Medulla oblongata (tissue), 1 donor: ENCODE measurements around the gene VSIR.
A peak's percentile ranks its signal among the peaks of the same experiment; 100 is the strongest.

Source experiments
- DNase-seq: peaks from one replicate; pipeline ENCODE4 v3.0.0-alpha.2; 2015; ENCODE audit errors: extremely low spot score

The VSIR gene

DNA sequence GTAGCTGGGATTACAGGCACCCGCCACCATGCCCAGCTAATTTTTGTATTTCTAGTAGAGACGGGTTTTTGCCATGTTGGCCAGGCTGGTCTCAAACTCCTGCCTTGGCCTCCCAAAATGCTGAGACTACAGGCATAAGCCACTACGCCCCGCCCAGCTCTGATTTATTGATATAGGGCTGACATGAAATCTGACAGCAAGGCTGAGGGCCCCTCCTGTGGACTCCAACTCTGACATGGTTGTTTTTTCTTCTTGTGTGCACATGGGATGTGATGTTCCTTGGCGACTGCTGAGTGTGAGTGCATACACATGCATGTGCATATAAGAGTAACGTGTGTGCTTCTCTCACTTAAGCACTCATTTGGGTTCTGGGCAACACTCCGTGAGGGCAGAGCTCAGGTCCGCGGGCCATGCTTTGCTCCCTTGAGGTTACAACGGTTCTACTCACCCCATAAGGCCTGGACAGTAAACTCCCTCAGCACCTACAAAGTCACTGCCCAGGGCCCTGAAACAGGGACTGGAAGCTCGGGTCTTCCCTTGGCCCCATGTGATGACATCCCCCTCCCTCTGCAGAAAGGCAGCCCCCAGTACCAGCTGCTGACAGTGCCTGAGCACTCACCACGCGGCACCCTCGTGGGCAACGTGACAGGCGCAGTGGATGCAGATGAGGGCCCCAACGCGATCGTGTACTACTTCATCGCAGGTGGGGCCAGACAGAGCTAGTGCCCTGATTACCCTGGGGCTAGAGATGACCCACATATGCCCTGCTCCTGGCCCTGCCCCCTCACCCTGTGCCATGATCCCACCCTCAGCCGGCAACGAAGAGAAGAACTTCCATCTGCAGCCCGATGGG is 33.6 kb upstream of the VSIR start:
- DNase-seq = no peak

DNA sequence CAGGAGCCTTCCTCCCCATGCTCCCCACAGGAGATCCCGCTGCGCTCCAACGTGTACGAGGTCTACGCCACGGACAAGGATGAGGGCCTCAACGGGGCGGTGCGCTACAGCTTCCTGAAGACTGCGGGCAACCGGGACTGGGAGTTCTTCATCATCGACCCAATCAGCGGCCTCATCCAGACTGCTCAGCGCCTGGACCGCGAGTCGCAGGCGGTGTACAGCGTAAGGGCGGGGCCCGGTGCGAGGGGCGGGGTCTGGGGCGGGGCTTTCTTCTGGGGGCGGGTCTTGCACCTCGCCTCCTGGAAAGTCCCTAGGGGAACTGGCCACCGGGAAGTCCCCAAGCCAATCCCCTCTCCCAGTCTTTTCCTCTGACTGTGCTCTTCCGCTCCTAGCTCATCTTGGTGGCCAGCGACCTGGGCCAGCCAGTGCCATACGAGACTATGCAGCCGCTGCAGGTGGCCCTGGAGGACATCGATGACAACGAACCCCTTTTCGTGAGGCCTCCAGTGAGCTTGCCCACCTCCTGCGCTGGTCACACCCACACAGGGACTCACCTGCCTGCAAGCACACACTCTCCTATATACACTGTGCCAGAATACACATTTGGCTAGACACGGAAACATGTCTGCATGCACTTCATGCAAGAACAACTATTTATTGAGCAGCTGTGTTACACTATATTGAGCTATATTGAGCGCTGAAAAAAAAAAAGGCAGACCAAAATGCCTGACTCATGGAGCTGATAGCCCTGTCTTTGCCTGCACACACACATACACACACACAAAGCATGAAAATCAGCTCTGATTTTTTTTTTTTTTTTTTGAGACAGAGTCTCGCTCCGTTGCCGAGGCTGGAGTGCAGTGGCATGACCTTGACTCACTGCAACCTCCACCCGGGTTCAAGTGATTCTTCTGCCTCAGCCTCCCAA is 32.7 kb upstream of the VSIR start:
- no peak for DNase-seq

DNA sequence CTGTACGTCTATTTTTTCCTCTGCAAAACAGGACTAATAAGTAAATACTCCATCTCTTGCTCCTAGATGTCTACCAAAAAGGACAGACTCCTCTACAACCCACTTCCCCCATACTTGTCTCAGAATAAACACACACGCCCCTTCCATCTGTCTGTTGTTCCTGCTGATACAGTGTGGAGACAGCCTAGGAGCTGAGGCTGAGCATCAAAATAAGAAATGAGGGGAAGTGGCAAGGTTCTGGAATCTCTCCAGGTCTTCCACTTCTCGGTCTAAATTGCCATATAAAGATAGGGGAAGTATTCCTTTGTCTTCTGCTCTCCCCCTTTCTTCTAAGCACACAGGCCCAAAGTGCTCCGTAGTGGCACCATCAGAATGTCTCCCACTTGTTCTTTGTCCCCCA is 30.8 kb upstream of the VSIR start:
- DNase-seq = peak; percentile 89

DNA sequence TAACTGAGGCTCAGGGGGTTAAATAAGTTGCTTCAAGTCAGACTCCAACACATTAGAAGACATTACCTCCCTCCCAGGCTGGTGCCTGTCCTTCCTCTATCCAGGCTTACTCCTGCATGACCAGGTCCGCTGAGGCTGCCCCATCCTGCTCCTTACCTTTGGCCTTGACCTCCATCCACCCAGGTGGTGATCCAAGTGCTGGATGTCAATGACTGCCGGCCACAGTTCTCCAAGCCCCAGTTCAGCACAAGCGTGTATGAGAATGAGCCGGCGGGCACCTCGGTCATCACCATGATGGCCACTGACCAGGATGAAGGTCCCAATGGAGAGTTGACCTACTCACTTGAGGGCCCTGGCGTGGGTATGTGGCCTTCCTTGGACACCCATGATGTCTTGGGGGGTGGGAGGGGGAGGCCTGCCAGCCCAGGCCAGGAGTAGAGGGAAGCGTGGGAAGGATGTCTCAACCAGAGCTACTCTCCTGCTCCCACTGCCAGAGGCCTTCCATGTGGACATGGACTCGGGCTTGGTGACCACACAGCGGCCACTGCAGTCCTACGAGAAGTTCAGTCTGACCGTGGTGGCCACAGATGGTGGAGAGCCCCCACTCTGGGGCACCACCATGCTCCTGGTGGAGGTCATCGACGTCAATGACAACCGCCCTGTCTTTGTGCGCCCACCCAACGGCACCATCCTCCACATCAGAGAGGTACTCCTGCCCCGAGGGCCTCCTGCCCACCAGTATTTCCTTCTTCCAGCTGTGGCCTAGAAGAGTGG is 29.6 kb upstream of the VSIR start:
- DNase-seq = no peak

DNA sequence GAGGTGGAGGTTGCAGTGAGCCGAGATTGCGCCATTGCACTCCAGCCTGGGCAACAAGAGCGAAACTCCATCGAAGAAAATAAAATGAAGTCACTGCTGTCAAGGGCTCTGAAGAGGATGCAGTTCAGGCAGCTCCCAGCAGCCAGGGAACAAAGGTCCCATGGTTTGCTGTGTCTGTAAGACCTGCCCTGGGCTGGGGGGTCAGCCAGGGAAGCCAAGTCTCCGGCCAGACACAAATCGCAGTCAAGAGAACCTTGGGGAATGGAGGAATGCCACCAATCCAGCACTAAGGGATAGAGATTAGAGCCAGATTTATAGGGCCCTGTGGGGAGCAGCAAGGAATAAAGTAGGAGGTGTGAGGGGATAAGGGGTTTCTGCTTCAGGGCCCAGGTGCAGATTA is 28.9 kb upstream of the VSIR start:
- no peak for DNase-seq

DNA sequence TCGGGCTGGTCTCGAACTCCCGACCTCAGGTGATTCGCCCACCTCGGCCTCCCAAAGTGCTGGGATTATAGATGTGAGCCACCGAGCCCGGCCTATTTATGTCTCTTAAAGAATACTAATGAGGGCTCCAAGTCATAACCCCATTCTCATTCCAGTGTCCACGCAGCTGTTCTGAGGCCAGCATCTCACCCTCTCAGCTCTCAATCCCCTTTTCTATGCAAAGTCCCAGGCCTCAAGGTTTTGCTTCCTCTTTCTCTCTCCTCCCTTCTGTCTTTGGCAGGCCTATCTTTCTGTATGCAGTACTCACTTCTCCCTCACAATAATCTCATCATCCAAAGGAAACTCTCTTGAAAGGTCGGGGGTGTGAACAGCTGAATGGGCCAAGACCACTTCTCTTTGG is 28.0 kb upstream of the VSIR start:
- no peak for DNase-seq

DNA sequence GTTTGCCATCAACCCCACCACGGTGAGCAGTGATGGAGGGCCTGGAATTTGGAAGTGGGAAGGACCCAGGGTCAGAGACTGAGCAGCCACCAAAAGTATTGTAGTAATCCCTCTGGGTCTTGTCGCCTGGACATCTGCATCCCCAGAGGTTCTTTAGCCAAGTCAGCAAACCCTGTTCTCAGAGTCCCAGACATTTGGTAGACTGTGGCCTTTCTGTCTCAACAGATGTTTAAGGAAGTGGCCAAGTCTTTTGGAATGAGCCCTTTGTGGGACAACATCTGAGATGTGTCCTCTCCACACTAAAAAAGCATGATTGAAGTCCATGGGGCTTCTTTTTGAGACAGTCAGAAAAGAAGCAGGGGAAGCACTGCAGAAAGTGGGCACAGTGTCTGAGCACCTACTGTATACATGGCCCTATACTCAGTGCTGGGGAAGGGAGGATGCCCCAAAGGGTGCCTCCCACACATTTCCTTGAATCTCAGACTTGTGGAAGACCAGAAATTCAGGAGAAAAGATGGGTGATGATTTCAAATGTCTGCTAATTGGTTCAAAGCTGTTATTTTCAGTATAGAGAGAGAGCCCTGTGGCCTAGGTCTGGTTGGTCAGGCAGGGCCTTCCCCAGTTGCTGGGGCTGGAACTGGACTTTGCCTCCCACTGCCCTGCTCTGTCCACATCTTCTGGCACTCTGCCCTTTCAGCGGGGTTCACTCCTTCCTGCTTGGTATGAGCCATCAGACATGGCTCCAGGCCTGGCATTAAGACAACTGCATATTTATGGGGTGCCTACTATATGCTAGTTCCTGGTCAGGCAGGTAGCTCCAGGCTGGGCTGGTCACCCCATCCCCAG is 26.5 kb upstream of the VSIR start:
- no peak for DNase-seq

DNA sequence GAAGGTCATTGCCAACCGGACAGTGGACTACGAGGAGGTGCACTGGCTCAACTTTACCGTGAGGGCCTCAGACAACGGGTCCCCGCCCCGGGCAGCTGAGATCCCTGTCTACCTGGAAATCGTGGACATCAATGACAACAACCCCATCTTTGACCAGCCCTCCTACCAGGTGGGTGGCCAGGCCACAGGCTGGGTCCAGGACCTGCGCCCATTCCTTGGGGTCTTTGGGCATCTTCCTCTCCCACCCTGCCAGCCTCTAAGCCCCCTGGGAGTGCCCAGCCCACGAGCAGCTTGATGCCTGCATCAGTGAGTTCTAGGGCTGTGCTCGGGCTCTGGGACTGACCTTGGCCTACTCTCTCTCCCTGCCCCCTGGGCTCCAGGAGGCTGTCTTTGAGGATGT is 25.8 kb upstream of the VSIR start:
- no peak for DNase-seq

DNA sequence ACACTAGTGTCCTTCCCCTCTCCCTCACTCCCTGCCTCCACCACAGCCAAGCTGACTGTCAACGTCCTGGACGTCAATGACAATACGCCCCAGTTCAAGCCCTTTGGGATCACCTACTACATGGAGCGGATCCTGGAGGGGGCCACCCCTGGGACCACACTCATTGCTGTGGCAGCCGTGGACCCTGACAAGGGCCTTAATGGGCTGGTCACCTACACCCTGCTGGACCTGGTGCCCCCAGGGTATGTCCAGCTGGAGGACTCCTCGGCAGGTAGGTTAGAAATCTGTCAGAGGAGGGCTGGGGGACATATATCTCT is 24.9 kb upstream of the VSIR start:
- no peak for DNase-seq

DNA sequence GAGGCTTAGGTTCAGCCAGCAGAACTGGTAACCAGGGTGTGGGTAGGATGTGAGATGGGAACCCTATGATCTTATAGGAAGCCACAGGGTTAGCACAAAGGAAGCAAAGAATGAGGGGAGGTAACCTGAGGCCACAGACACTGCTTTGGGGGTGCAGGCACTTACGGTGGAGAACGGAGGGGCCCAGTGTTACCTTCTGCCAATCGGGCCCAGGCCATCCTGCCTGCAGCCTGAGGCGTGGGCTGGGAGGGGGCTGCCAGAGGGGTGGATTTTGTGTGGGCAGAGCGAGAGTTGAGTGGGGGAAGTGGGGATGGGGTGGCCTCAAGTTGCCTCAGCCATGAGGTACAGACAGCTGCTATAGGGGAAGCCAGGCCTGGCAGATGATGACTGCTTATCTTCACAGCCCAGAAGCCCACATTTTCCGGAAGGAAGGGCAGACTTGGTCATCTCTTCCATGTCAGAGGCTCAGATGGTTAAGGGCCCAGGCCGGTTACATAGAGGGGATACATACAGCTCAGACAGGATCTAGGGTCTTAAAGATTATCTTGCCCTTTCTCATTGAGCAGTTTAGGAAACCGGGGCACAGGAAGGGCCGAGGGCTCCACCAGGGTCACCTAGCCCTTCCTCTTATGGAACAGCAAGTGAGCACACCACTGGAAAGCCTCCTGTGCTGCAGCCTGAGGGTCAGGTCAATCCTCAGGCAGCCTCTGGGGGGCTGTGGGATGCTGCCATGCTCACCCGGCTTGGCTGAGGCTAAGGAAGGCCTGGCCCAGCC is 24.4 kb upstream of the VSIR start:
- DNase-seq = no peak

DNA sequence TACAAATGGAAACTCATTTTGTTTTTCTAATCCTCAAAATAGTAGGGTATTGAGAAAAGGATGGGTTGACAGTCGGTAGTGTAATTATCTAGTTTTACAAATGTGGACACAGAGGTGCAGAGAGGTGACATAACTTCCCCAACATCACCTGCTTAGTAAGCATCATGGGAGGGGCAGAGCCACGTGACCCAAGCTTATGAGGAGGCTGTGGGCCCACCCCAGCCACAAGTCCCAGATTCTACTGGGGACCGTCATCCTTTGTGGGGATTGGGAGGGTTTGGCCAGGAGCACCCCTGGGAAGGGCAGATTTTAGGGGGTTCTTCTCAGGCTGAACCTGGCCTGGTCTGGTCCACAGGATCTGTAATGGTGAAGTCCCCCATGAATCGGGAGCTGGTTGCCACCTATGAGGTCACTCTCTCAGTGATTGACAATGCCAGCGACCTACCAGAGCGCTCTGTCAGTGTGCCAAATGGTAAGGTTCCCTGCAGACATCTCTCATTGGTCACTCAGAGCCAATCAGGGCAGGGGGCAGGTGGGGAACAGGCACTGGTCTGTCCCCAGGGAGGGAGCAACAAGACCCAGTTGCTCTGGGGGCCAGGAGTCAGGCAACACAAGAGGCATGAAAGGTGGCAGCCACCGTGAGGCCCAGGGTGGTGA is 23.6 kb upstream of the VSIR start:
- DNase-seq = no peak

DNA sequence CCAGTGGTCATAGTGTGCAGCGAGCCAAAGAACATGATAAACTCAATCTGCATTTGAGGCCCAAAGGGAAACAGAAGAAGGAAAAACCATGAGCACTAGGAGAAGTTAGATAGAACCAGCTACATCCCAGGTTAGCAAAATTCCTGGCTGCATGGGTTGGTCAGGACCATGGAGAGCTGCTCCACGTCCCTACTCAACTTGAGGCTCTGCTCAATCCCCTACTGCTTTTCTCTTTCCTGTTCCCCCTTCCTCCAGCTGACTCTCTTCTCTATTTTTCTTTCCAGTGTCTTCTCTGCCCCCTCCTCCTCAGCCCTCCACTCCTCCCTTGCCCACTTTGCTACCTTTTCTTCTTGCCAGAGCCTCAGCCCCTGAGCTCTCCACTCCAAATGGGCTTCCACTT is 21.9 kb upstream of the VSIR start:
- DNase-seq = no peak

DNA sequence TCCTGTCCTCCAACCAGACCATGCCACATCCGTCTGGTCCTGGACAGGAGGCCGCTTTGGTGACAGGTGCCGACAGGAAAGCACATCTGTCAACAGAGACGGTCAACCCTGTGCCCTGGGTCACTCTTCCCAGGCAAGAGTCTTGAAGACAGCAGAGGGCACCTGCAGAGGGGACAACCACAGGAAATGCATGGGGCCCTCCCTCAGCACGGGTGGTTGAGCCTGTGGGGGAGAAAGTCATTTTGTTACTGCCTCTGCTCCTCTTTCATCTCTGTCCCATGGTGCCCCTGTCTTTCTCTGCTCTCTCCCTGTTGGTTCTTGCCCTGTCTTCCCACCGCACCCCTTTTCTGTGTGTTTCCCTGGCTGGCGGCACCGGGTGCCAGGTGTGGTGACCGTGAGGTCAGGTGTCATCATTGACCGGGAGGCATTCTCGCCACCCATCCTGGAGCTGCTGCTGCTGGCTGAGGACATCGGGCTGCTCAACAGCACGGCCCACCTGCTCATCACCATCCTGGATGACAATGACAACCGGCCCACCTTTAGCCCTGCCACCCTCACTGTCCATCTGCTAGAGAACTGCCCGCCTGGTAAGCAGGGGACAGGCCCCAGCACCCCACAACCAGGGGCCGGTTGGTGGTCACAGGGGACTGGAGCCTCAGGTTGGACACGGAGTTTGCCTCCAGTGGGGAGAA is 17.6 kb upstream of the VSIR start:
- no peak for DNase-seq

DNA sequence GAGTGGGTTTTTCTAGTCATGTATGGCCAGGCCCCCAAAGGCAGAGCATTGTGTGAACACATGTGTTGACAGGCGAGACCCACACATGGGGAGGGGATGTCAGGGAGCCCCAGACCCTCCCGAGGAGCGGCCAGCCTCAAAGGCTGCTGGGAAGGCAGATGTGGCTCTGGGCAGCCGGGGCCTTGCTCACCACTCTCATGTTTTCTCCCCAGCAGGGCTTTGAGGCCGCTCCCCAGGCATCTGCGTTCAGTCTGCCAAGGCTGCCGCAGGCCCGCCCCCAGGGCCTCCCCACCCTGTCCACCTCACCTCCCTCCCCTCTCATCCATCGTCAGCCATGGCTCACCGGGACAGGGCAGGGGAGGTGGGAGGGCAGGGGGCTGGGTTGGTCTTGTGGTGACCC is 16.6 kb upstream of the VSIR start:
- DNase-seq = no peak

DNA sequence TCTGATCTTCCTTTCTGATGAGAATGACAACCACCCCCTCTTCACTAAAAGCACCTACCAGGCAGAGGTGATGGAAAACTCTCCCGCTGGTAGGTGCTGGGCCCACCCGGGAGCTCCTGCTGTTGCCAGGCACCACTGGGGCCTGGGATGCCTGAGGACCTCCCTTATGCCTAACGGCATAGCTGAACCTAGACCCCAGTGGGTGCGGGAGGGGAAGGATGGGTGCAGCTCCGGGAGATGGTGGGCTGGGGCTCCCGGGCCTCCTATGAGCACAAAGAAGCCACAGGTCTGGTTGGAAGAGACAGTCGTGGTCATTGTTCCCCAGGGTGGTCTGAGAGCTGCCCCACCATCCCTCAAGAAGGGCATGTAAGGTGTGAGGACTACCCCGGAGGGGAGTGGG is 15.6 kb upstream of the VSIR start:
- DNase-seq = no peak

DNA sequence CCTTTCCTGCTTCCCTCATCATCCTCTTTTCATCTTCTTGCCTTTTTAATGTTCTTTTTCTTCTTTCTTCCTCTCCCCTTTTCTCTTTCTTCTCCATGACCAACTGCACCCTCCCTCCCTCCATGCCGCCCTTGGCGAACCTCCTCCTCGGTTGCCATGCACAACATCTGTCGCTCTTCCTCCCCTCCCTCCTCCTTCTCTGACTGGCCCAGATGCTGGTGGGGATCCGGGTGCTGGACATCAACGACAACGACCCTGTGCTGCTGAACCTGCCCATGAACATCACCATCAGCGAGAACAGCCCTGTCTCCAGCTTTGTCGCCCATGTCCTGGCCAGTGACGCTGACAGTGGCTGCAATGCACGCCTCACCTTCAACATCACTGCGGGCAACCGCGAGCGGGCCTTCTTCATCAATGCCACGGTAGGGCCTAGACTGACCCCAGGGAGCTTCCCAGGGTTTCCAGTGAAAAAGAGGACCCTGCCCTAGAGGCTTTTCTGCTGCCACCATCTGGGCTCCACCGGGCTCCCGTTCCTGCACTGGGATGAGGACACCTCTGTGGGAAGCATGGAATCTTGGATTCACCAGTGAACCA is 11.5 kb upstream of the VSIR start:
- DNase-seq = no peak

DNA sequence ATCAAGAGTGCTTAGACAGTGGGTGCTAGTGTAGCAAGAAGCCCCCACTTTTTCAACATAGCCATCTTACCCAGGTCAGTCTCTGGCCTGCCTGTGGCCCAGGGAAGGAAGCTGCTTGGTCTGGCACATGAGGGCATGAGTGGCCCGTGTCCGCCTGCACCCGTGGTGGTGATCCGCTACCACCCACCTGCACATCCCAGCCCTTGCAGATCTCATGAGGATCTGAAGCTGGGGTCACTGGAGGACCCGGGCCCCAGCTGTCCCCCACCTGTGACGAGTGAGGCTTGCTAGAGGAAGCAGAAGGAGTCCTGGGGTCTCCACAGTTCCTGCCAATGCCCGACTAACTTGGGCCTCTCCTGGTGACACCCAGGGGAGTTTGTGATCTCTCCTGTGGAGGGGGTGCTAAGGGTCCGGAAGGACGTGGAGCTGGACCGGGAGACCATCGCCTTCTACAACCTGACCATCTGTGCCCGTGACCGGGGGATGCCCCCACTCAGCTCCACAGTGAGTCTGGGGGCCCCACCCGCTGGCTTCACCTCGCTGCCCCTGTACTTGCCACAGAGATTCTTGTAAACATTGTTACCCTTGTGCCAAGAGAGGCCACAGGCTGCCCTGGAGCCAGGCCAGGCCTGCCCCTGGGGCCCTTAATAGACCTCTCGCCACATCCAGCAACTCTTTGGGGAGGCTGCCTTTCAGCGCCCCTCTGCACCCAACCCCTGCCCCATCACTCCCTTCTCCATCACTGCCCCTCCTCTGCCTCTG is 10.8 kb upstream of the VSIR start:
- DNase-seq = no peak

DNA sequence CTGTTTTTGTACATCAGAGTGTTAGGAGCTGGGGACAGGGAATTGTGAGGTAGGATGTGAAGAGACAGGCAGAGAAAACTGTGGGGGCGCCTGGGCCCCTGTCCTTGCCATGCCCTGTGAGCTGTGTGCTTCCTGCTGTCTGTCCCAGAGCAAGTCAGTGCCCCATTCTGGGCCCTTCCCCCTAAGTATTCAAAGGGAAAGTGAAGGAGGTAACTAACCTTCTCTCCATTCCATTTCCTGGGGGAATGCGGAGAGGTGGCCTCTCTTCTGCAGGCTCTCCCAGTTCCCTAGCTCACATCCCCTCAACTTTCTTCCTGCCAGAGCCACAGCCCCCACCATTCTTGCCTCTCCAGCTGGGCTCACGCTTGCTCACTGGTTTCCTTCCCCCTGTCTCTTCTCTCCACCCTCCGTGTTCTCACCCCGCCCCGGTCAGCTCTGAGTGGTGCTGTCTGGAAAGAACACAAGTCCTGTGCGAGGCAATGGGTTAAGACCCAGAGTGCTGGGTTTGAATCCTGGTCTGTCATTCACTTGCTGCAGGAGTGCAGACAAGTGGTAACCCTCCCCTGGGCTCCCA is 9.7 kb upstream of the VSIR start:
- DNase-seq = no peak
